Vagina (tissue), 2 donors: ENCODE data around the gene FAM124A.

Experiments
- CTCF ChIP-seq, 3 experiments: fragments of 450-650 bp in 2 of 3; fragments of 200-600 bp in 1 of 3; sonication (generic) in 1 of 3; IDR thresholded peaks; one replicate each; pipeline ENCODE4 v1.5.1; 2017 to 2019; ENCODE audit warnings: antibody characterized with exemption in 3 of 3, mild to moderate bottlenecking in 2 of 3, moderate library complexity in 2 of 3
- POLR2A ChIP-seq, 2 donors: fragments of 450-650 bp; IDR thresholded peaks; one replicate each; pipeline ENCODE4 v1.6.1; 2017; ENCODE audit warnings: antibody characterized with exemption in 2 of 2, mild to moderate bottlenecking in 2 of 2, moderate library complexity in 2 of 2
- POLR2AphosphoS5 ChIP-seq, 2 donors: sonication (generic); formaldehyde crosslinking; IDR thresholded peaks; one replicate each; pipeline ENCODE4 v1.9.0; 2017; ENCODE audit warnings: antibody characterized with exemption in 2 of 2, mild to moderate bottlenecking in 2 of 2, low read depth in 1 of 2; ENCODE audit not compliant: insufficient read depth in 1 of 2

DNA sequence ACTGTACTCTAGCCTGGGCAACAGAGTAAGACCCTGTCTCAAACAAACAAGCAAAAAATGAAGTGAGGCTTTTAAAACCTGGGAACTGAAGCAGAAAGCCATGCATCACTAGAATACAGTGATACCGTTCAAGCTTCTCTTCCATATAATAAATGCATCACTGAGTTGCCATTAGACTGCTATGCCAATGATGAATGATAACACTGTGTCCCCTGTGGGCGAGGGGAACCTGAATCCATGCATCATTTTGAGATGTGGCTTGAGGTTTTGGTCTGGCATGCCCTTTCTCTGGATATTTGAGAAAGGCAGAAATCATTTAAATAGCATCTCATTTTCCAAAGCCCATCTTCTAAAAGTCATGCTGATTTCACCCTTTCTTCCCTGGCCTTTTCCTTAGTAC, 1.5 kb upstream of the FAM124A start:
- no peak for TF ChIP-seq CTCF (IDR thresholded peaks at IDR 0.05)
- no peak for TF ChIP-seq POLR2A (IDR thresholded peaks at IDR 0.05)
- TF ChIP-seq POLR2AphosphoS5 (IDR thresholded peaks at IDR 0.05; ENCODE audit: insufficient read depth in 1 of 2, low read depth in 1 of 2) = no peak
